Measurements from ENCODE around the gene SLCO1C1. TPM values are rescaled to one million over a fixed set of nuclear protein-coding genes. Genes with fewer than 3 reads are reported as not detected.

SLCO1C1 gene
- total RNA-seq, 2 experiments from 2014 or later, result not detected

Other genes with a start within 250 kb of the SLCO1C1 start
- gene SLCO1B3, start 115.4 kb downstream of the SLCO1C1 start, total RNA-seq, result not detected

Measured in activated CD4-positive, alpha-beta memory T cell treated with anti-CD3 and anti-CD28 coated beads for 36 hours (primary cell).